Stimulated activated naive CD8-positive, alpha-beta T cell treated with anti-CD3 and anti-CD28 coated beads, Interleukin-15, Interleukin-2, amounts not matched to agents 100 ng/mL and 50 ng/mL, for 24 hours (primary cell): ENCODE results near the gene AKAP14.
A peak's percentile ranks its signal among the peaks of the same experiment; 100 is the strongest.
"Not testable (repeated sequence)": the region's sequence is repeated elsewhere in the genome, so short reads cannot be mapped to it uniquely, and the experiment has no call there.

Experiments used
- H3K27ac Mint-ChIP-seq: one replicate; pipeline ENCODE4 v1.8.0; 2021; ENCODE audit warnings: mild to moderate bottlenecking, mixed read lengths
- H3K27me3 Mint-ChIP-seq: one replicate; pipeline ENCODE4 v1.8.0; 2021; ENCODE audit warnings: mixed read lengths
- H3K36me3 Mint-ChIP-seq: one replicate; pipeline ENCODE4 v1.8.0; 2021; ENCODE audit warnings: low read depth, mixed read lengths
- H3K4me1 Mint-ChIP-seq: one replicate; pipeline ENCODE4 v1.8.0; 2021; ENCODE audit warnings: low read depth, mixed read lengths
- H3K4me3 Mint-ChIP-seq: one replicate; pipeline ENCODE4 v1.8.0; 2021; ENCODE audit warnings: mild to moderate bottlenecking, mixed read lengths
- H3K9me3 Mint-ChIP-seq: one replicate; pipeline ENCODE4 v1.8.0; 2021; ENCODE audit warnings: mixed read lengths

Gene AKAP14

GRCh38 chrX:119891961-119892692 is 3.6 kb upstream of the AKAP14 start:
- H3K4me1 Mint-ChIP-seq, H3K9me3 Mint-ChIP-seq, H3K36me3 Mint-ChIP-seq, H3K27me3 Mint-ChIP-seq, H3K4me3 Mint-ChIP-seq, H3K27ac Mint-ChIP-seq: not testable (repeated sequence)

GRCh38 chrX:119899125-119899524 is 3.4 kb downstream of the AKAP14 start:
- no peaks in the 10 kb centered on the region for H3K9me3 Mint-ChIP-seq
- no peaks in the 10 kb centered on the region for H3K27me3 Mint-ChIP-seq
- no peak overlapping the region for H3K4me3 Mint-ChIP-seq
- no peak overlapping the region for H3K27ac Mint-ChIP-seq
- peaks cover 4% of the 10 kb centered on the region for H3K4me1 Mint-ChIP-seq
- H3K36me3 Mint-ChIP-seq, result no peaks in the 10 kb centered on the region

- Mint-ChIP-seq H3K4me3 (no peak overlapping the region), H3K4me1 (peaks cover 4% of the 10 kb centered on the region), H3K9me3 (no peaks in the 10 kb centered on the region), H3K36me3 (no peaks in the 10 kb centered on the region), H3K27me3 (no peaks in the 10 kb centered on the region), H3K27ac (no peak overlapping the region)
Measured at GRCh38 chrX:119900976-119901375, 5.3 kb downstream of the AKAP14 start.

GRCh38 chrX:119916310-119916709 is 20.6 kb downstream of the AKAP14 start:
- Mint-ChIP-seq H3K4me3 (no peak overlapping the region), H3K9me3 (no peaks in the 10 kb centered on the region), H3K27me3 (no peaks in the 10 kb centered on the region), H3K4me1 (no peaks in the 10 kb centered on the region), H3K36me3 (no peaks in the 10 kb centered on the region), H3K27ac (no peak overlapping the region)

DNA sequence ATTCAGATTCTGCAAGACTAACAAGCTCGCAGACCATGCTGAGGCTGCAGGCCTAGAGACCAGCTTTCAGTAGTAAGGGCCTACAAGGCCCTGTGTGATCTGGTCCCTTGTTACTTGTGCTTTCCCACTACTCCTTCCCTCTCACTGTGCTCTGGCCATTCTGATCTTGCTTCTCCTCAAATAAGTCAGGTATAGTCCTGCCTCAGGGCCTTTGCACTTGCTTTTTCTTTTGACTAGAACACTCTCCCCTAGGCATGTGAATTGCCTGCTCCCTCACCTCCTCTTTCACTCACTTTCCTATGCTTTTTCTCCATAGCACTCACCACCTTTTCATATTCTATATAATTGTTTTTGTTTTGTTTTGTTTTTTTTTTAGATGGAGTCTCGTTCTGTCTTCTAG is 22.2 kb downstream of the AKAP14 start:
- Mint-ChIP-seq H3K27me3 (no peaks in the 10 kb centered on the region), H3K4me1 (no peaks in the 10 kb centered on the region), H3K27ac (no peak overlapping the region), H3K36me3 (no peaks in the 10 kb centered on the region), H3K4me3 (no peak overlapping the region), H3K9me3 (no peaks in the 10 kb centered on the region)

DNA sequence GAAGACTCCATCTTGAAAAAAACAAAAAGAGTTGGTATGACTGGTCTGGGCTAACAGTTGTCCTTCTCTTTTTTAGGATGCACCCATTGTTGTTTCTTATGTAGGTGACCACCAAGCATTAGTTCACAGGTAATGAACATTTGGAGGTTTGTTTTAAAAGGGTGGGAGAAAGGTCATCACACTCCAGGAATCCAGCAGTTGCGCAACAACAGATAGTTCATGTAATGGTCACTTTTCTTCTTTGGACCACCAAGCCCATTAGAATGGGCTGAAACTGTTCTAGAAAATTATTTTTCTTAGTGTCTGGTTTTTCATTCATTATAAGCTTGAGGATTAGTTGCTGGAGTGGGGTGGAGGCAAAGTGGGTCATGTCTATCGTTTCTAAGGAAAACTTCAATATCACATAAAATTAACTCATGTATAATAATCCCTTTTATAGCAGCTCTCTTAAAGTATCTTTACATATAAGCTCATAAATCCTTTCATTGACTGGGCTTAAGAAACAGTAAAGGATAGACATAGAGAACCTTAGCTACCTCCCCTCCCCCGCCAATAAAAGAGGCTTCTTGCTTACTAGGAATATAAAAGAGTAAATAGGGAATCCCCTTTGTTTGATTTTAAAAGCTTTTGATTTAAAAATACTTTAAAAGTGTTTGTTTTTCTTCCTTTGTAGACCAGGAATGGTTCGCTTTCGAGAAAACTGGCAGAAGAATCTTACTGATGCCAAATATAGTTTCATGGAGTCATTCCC is 24.3 kb downstream of the AKAP14 start:
- Mint-ChIP-seq H3K27ac (no peak overlapping the region), H3K27me3 (no peaks in the 10 kb centered on the region), H3K4me3 (no peak overlapping the region), H3K9me3 (no peaks in the 10 kb centered on the region), H3K4me1 (no peaks in the 10 kb centered on the region), H3K36me3 (peaks cover 1% of the 10 kb centered on the region)

GRCh38 chrX:119922391-119922790 is 26.7 kb downstream of the AKAP14 start:
- not testable (repeated sequence) for H3K9me3 Mint-ChIP-seq, H3K27ac Mint-ChIP-seq, H3K27me3 Mint-ChIP-seq, H3K36me3 Mint-ChIP-seq, H3K4me3 Mint-ChIP-seq, H3K4me1 Mint-ChIP-seq

DNA sequence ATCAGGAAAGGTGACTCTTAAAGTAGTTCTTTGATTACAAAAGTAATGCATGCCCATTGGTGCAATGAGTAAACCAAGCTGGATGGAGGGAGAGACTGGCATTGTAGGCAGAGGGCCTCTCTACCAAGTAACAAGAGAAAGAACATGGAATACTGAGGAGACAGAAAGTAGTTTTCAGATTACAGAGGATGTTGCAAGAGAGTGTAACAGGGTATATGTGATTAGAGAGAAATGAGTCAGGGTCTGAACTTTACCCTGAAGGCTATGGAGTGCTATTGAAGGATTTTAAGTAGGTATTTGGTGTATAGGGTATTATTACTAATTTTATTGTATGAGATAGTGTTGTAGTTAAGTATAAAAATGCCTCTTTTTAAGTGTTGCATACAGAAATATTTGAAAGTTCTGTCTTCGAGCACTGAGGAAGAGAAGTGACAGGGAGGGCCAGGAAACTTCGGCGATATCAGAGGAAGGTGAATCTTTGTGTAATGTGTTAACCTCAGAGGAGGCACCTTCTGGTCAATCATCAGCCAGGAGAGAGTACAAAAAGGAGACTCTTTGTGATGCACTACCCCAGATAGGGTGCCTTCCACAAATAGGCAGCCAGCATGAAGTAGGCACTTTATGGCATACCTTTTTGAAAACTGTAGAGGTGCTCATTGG is 39.7 kb downstream of the AKAP14 start:
- Mint-ChIP-seq H3K4me3 (no peak overlapping the region), H3K36me3 (peaks cover 16% of the 10 kb centered on the region), H3K27ac (peak overlapping the region; percentile 11), H3K27me3 (no peaks in the 10 kb centered on the region), H3K9me3 (no peaks in the 10 kb centered on the region), H3K4me1 (no peaks in the 10 kb centered on the region)

- Mint-ChIP-seq H3K4me1 (peaks cover 24% of the 10 kb centered on the region), H3K4me3 (peak overlapping the region; percentile 90), H3K27me3 (no peaks in the 10 kb centered on the region), H3K36me3 (peaks cover 7% of the 10 kb centered on the region), H3K27ac (peak overlapping the region; percentile 65), H3K9me3 (no peaks in the 10 kb centered on the region)
Measured at GRCh38 chrX:119941336-119941735, 45.6 kb downstream of the AKAP14 start.

DNA sequence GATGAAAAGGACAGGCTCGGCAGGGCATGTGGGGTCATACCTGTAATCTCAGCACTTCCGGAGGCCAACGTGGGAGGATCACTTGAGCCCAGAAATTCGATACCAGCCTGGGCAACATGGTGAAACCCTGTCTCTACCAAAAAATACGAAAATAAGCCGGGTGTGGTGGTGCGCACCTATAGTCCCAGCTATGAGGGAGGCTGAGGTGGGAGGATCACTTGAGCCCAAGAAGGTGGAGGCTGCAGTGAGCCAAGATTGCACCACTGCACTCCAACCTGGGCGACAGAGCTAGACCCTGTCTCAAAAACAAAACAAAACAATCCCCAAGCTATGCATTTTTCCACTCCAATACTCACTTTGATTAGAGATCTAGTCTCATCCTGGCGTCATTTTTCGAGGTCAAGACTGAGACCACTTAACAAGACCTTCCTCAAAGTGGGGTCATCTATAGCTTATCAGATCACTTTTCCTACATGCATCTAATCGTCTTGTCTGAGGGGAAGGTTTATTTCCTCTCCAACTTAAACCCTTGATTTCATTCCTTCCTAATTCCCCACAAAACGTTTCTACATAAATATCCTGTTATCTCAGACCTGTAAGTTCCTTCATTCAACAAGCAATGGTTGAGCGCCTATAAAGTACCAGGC is 46.6 kb downstream of the AKAP14 start:
- Mint-ChIP-seq H3K36me3 (peaks cover 7% of the 10 kb centered on the region), H3K9me3 (no peaks in the 10 kb centered on the region), H3K27me3 (no peaks in the 10 kb centered on the region), H3K4me3 (peak overlapping the region; percentile 90), H3K27ac (peak overlapping the region; percentile 91), H3K4me1 (peaks cover 24% of the 10 kb centered on the region)

- peaks cover 24% of the 10 kb centered on the region for H3K4me1 Mint-ChIP-seq
- peak overlapping the region; percentile 91 for H3K27ac Mint-ChIP-seq
- H3K9me3 Mint-ChIP-seq, result no peaks in the 10 kb centered on the region
- peaks cover 4% of the 10 kb centered on the region for H3K36me3 Mint-ChIP-seq
- H3K27me3 Mint-ChIP-seq, result no peaks in the 10 kb centered on the region
- H3K4me3 Mint-ChIP-seq, result peak overlapping the region; percentile 90
Measured at GRCh38 chrX:119942831-119943184, 47.1 kb downstream of the AKAP14 start.

DNA sequence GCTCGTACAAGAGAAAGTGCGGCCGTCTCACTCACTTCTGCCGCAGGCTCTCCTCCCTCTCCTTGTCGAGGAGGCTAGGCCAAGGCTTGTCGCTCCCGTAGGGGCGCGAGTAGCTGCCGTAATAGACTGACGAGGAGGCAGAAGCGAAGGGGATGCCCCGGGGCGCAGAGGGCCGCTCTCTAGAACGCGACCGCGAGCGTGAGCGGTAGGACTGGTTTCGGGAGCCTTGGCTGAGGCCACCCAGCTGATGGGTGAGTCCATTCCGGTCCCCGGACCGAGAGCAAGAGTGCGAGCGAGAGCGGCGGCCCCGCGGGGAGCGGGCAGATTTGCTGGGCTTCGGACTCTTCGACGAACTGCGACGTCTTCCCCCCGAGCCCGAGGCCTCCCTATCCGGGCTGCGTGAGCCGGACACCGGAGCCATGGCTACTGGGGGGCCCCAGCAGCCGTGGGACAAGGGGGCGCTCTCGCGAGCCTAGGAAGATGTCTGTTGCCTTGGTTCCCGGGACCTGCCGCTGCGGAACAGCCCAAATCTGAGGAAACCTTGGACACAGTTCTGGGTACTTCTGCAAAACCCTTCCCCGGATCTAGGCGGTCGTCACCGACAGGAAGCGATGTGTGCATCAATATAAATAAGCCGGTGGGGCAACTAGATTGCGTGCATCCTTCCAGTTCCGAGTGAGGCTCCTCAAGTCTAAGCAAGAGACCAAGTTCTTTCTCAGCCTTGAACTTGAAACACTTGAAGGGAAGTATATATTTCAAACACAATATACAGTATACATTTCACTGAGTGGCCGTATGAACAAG is 47.7 kb downstream of the AKAP14 start, which contains the start of gene NKAP:
TSS of gene NKAP (minus strand) at position 567 of the 804 bp plus-strand sequence. CDS start at position 421, 146 bp downstream.
- Mint-ChIP-seq H3K4me1 (peaks cover 24% of the 10 kb centered on the region), H3K9me3 (no peaks in the 10 kb centered on the region), H3K4me3 (peak within 1 kb of the TSS; percentile 90)

DNA sequence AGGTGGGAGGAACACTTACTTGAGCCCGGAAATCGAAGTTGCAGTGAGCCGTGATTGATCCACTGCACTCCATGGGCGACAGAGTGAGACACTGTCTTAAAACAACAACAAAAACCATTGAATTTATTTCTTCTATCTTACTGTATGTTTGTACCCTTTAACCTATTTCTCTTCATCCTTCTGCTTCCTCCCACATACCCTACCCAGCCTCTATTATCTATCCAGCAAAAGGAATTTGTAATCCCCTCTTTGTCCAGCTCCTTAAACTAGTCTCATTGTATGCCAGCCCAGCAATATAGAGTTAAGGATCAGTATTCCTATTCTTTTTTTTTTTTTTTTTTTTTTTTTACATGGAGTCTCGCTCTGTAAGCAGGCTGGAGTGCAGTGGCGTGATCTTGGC is 49.8 kb downstream of the AKAP14 start:
- peaks cover 4% of the 10 kb centered on the region for H3K36me3 Mint-ChIP-seq
- H3K4me1 Mint-ChIP-seq, result peaks cover 24% of the 10 kb centered on the region
- H3K27ac Mint-ChIP-seq, result no peak overlapping the region
- H3K27me3 Mint-ChIP-seq, result no peaks in the 10 kb centered on the region
- no peak overlapping the region for H3K4me3 Mint-ChIP-seq
- H3K9me3 Mint-ChIP-seq, result no peaks in the 10 kb centered on the region

More for the DNA sequence above, 47.7 kb downstream of the AKAP14 start, which contains the start of gene NKAP:
- H3K27me3 Mint-ChIP-seq, result no peaks in the 10 kb centered on the region
- H3K36me3 Mint-ChIP-seq, result peaks cover 4% of the 10 kb centered on the region
- peak within 1 kb of the TSS; percentile 91 for H3K27ac Mint-ChIP-seq

- no peak overlapping the region for H3K27ac Mint-ChIP-seq
Measured at GRCh38 chrX:119948381-119948780, 52.7 kb downstream of the AKAP14 start.

More at GRCh38 chrX:119948381-119948780, 52.7 kb downstream of the AKAP14 start:
- peaks cover 1% of the 10 kb centered on the region for H3K27me3 Mint-ChIP-seq
- H3K4me3 Mint-ChIP-seq, result no peak overlapping the region
- no peaks in the 10 kb centered on the region for H3K9me3 Mint-ChIP-seq
- H3K4me1 Mint-ChIP-seq, result peaks cover 6% of the 10 kb centered on the region
- H3K36me3 Mint-ChIP-seq, result no peaks in the 10 kb centered on the region
